Neural cell (in vitro differentiated cells): Measurements from ENCODE around the gene PNPLA5. TPM values are rescaled to one million over a fixed set of nuclear protein-coding genes. Genes with fewer than 3 reads are reported as not detected.

Experiments used
- H2AFZ ChIP-seq: fragments of 200-600, 300-800 bp; sonication (generic), shearing (Covaris generic); 2 replicates; pipeline ENCODE4 v1.6.0; 2014; ENCODE audit warnings: low read depth, mild to moderate bottlenecking, antibody characterized with exemption, low read length, moderate library complexity
- H3F3A ChIP-seq: fragments of 200-600 bp; shearing (Covaris generic); 2 replicates; pipeline ENCODE4 v1.6.1; 2016; ENCODE audit warnings: mild to moderate bottlenecking, moderate library complexity, mixed read lengths, antibody characterized with exemption, low read length; ENCODE audit not compliant: insufficient read depth, poor library complexity, severe bottlenecking
- H3K27ac ChIP-seq: fragments of 200-600, 300-800 bp; sonication (generic), shearing (Covaris generic); 2 replicates; pipeline ENCODE4 v1.5.1; 2014; ENCODE audit warnings: mild to moderate bottlenecking, low read length, moderate library complexity
- H3K27me3 ChIP-seq: fragments of 300-800, 200-600 bp; sonication (generic), shearing (Covaris generic); 2 replicates; pipeline ENCODE4 v1.6.0; 2014; ENCODE audit warnings: mild to moderate bottlenecking, low read depth, low read length, moderate library complexity; ENCODE audit not compliant: insufficient read depth
- H3K36me3 ChIP-seq: fragments of 300-800, 200-600 bp; sonication (generic), shearing (Covaris generic); 2 replicates; pipeline ENCODE4 v1.5.1; 2014; ENCODE audit warnings: mild to moderate bottlenecking, antibody characterized with exemption, low read length, moderate library complexity; ENCODE audit not compliant: insufficient read depth
- H3K4me2 ChIP-seq: fragments of 300-800, 200-600 bp; sonication (generic), shearing (Covaris generic); 2 replicates; pipeline ENCODE4 v1.6.0; 2014; ENCODE audit warnings: mild to moderate bottlenecking, low read length
- H3K4me3 ChIP-seq: fragments of 300-800, 200-600 bp; sonication (generic), shearing (Covaris generic); 2 replicates; pipeline ENCODE4 v1.5.1; 2014; ENCODE audit warnings: mild to moderate bottlenecking, low read length, moderate library complexity
- H3K79me2 ChIP-seq: fragments of 200-600 bp; shearing (Covaris generic); replicated peaks from 2 replicates; pipeline ENCODE4 v1.6.0; 2014; ENCODE audit warnings: mild to moderate bottlenecking, low read length, moderate library complexity; ENCODE audit not compliant: insufficient read depth
- H3K9ac ChIP-seq: fragments of 300-800, 200-600 bp; sonication (generic), shearing (Covaris generic); 2 replicates; pipeline ENCODE4 v1.6.1; 2016; ENCODE audit warnings: mild to moderate bottlenecking, low read length, mixed read lengths
- H3K9me2 ChIP-seq: fragments of 200-600 bp; shearing (Covaris generic); 2 replicates; pipeline ENCODE4 v1.6.1; 2016; ENCODE audit warnings: mild to moderate bottlenecking, low read length, mixed read lengths; ENCODE audit not compliant: insufficient read depth
- H3K9me3 ChIP-seq: fragments of 200-600, 300-800 bp; sonication (generic), shearing (Covaris generic); 2 replicates; pipeline ENCODE4 v1.6.1; 2016; ENCODE audit warnings: mild to moderate bottlenecking, mixed run types, low read length, moderate library complexity, mixed read lengths
- H4K20me1 ChIP-seq: fragments of 200-600 bp; shearing (Covaris generic); 2 replicates; pipeline ENCODE4 v1.6.1; 2016; ENCODE audit warnings: mild to moderate bottlenecking, mixed run types; ENCODE audit not compliant: insufficient read depth
- CTCF ChIP-seq: fragments of 450-650 bp; IDR thresholded peaks from 2 replicates; pipeline ENCODE4 v1.5.1; 2014; ENCODE audit warnings: antibody characterized with exemption, mild to moderate bottlenecking, moderate library complexity; ENCODE audit not compliant: poor library complexity, severe bottlenecking
- EP300 ChIP-seq: fragments of 450-650 bp; conservative IDR thresholded peaks from 2 replicates; pipeline ENCODE4 v1.6.1; 2014; ENCODE audit warnings: antibody characterized with exemption, mild to moderate bottlenecking, moderate library complexity; ENCODE audit not compliant: poor library complexity, severe bottlenecking
- EZH2 ChIP-seq: fragments of 200-600, 300-800 bp; shearing (Covaris generic), sonication (generic); IDR thresholded peaks from 2 replicates; pipeline ENCODE4 v1.6.1; 2014; ENCODE audit warnings: antibody characterized with exemption, low read length, borderline replicate concordance, mild to moderate bottlenecking; ENCODE audit not compliant: insufficient read depth, poor library complexity, severe bottlenecking
- MXI1 ChIP-seq: fragments of 450-650 bp; conservative IDR thresholded peaks from 2 replicates; pipeline ENCODE4 v1.6.1; 2014; ENCODE audit warnings: antibody characterized with exemption, mild to moderate bottlenecking; ENCODE audit not compliant: poor library complexity, severe bottlenecking
- POLR2AphosphoS5 ChIP-seq: IDR thresholded peaks from 2 replicates; pipeline ENCODE4 v1.6.1; 2012
- RAD21 ChIP-seq: fragments of 450-650 bp; conservative IDR thresholded peaks from 2 replicates; pipeline ENCODE4 v1.6.1; 2014; ENCODE audit warnings: antibody characterized with exemption, mild to moderate bottlenecking, moderate library complexity
- REST ChIP-seq: IDR thresholded peaks from 2 replicates; pipeline ENCODE4 v1.6.1; 2012; ENCODE audit warnings: borderline replicate concordance
- SMC3 ChIP-seq: fragments of 450-650 bp; conservative IDR thresholded peaks from 2 replicates; pipeline ENCODE4 v1.6.1; 2014; ENCODE audit warnings: antibody characterized with exemption, mild to moderate bottlenecking, moderate library complexity; ENCODE audit not compliant: poor library complexity
- TAF1 ChIP-seq: IDR thresholded peaks from 2 replicates; pipeline ENCODE4 v1.6.1; 2012; ENCODE audit warnings: low read depth
- polyA plus RNA-seq: library from polyadenylated mRNA; depleted of rRNA; stranded (reverse); fragments of >200 nt; gene quantifications from 2 replicates; pipeline ENCODE4 v1.2.3, GENCODE V29; 2014

PNPLA5 gene
- polyA plus RNA-seq, 1 donor from 2014 or later = not detected

GRCh38 chr22:43860126-43860525 is 31.7 kb downstream of the PNPLA5 start:
- Histone ChIP-seq H3F3A (no peaks in the 10 kb centered on the region), H3K79me2 (peaks cover 14% of the 10 kb centered on the region), H3K4me3 (peak overlapping the region; percentile 81), H3K9me3 (no peaks in the 10 kb centered on the region), H3K9ac (no peak overlapping the region), H4K20me1 (no peaks in the 10 kb centered on the region), H3K9me2 (no peaks in the 10 kb centered on the region), H2AFZ (no peak overlapping the region), H3K27me3 (peaks cover 8% of the 10 kb centered on the region), H3K36me3 (no peaks in the 10 kb centered on the region), H3K4me2 (no peak overlapping the region), H3K27ac (no peak overlapping the region)
- TF ChIP-seq SMC3 = no peak
- TF ChIP-seq MXI1 = no peak
- TF ChIP-seq EZH2 = no peak
- no peak for TF ChIP-seq TAF1
- TF ChIP-seq EP300 = no peak
- TF ChIP-seq RAD21 = no peak
- no peak for TF ChIP-seq POLR2AphosphoS5

- H2AFZ ChIP-seq = no peak overlapping the region
- H3F3A ChIP-seq = no peaks in the 10 kb centered on the region
- no peak overlapping the region for H3K9ac ChIP-seq
- no peaks in the 10 kb centered on the region for H3K9me2 ChIP-seq
- no peaks in the 10 kb centered on the region for H3K9me3 ChIP-seq
- H4K20me1 ChIP-seq = no peaks in the 10 kb centered on the region
- peaks cover 14% of the 10 kb centered on the region for H3K79me2 ChIP-seq
- peaks cover 7% of the 10 kb centered on the region for H3K27me3 ChIP-seq
- H3K4me3 ChIP-seq = peak overlapping the region; percentile 81
- H3K4me2 ChIP-seq = no peak overlapping the region
- no peak for TF ChIP-seq TAF1
- TF ChIP-seq REST = no peak
- no peak for TF ChIP-seq EP300
- TF ChIP-seq SMC3 = no peak
- no peak for TF ChIP-seq MXI1
- no peak for TF ChIP-seq EZH2
- TF ChIP-seq CTCF = no peak
- no peak for TF ChIP-seq POLR2AphosphoS5
- TF ChIP-seq RAD21 = no peak
- no peaks in the 10 kb centered on the region for H3K36me3 ChIP-seq
- H3K27ac ChIP-seq = no peak overlapping the region
Observed at GRCh38 chr22:43859621-43860020, 32.2 kb downstream of the PNPLA5 start.
